NCI-H1694 (cell line): ENCODE data around the gene KIAA0930.
"Not testable (repeated sequence)": the region's sequence is repeated elsewhere in the genome, so short reads cannot be mapped to it uniquely, and the experiment has no call there.

Experiments used
- DNase-seq: peaks from one replicate; lab custom pipeline; 2025; lab: John Stamatoyannopoulos, UW

The KIAA0930 gene

DNA sequence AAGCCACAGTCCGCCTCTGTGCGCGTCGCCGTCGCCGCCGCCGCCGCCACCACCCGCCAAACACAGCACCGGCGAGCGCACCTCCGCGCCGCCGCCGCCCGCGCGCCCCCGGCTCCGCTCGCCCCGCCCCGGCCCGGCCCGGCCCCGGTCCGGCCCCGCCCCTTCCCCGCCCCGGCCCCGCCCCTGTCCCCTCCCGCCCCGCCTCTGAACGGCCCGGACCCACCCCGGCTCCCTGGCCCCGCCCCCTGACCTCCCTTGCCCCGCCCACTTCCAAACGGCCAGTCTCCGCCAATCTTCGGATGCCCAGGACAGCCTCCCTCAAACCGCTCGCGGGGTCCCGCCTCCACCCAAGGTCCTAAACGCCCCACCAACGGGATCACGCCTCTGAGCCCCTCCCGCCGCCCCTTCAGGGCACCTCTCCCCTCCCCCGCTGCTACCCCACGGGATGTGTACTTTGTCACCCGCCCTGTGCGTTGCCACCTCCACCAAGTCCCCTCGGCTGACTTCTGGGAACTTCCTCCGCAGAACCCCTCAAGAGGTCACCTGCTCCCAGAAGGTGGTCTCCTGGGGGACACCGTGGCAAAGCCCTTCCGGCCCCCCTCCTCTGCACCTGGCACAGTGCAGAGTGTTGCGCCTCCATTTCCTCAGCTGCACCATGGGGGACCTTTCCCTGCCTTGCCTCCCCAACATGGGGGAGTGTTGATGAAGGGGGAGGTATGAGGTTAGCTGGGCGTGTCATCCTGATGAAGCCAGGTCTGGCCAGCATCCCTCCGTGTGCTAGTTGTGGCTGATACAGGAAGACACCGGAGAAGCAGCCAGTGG, at the start of gene KIAA0930:
KIAA0930 (minus strand) TSS at position 85 of the 822 bp plus-strand sequence. CDS start 191 bp downstream, outside the sequence.
- DNase-seq: no peak

DNA sequence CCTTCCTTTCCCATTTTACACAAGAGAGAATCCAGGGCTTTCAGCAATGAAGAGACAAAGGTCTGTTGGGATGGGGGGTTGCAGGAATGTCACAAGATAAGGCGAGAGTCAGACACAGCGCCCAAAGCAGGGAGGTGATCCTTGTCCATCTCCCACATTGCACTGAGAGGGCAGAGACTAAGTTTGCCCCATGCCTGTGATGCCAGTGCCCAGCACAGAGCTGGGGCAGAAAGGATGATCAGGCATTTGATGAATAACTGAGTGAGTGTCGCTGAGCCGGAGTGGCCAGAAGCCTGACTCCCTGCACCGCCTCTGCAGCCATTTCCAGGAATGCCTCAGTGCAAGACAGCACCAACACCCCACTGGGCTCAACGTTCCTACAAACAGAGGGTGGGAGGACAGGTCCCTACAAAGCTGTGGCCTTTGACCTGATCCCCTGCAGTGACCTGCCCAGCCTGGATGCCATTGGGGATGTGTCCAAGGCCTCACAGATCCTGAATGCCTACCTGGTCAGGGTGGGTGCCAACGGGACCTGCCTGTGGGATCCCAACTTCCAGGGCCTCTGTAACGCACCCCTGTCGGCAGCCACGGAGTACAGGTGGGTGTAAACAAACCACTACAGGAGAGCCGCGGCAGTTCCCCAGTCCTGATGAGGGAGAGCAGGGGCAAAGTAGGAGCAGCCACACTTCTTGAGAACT, 46.3 kb upstream of the KIAA0930 start:
- DNase-seq: no peak

DNA sequence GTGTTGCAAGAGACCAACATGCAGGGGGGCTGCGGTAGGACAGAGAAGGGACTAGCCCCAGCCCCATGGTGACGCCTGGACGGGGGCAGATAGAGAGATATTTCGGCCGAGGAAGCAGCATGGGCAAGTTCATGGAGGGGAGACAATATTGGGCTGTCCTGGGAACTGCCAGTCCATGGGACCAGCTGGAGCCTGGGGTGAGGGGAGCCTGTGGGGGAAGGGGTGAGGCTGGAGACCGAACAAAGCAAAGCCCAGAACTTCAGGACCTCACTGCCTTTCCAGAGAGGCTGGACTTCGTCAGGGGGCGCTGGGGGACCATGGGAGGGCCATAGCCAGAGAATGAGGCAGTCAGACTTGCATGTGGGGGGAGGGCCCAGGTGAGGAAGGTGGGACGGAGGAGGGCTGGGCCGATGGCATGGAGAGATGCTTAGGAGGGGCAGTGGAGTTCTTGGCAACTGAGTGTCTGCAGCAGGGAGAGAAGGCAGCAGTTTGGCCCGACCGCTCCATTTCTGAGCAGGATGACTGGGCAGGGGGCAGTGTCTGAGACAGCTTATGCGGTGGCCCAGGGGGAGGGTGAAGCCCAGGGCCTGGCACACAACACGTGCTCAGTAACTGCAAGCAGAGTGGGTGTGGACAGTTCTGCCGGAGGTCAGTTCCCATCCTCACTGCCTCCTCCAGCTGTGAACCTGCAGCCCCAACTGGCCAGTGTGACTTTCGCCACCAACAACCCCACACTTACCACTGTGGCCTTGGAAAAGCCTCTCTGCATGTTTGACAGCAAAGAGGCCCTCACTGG, 44.8 kb upstream of the KIAA0930 start:
- DNase-seq: no peak

DNA sequence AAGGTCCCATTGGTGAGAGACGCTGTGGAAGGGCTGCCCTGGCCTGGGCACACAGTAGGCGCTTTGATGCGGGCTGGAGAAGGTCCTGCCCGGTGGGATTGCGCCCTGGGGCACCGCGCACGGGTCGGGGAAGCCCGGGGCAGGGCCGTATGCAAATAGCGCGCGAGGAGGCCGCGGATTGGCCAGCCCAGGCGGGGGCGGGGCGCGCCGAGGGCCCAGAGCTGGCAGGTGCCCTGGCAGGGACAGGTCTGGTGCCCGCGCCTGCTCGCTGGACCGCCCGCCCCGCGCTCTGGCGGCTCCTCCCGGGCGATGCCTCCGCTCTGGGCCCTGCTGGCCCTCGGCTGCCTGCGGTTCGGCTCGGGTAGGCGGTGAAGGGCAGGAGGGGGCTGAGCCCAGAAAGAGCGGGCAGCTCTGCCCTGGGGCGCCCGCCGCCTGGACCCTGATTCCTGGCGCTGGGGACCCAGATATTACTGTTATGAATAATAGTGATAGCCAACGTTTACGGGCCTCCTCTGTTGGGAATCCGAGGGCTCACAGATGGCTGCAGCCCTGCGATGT, 44.1 kb upstream of the KIAA0930 start, which contains the start of gene UPK3A:
UPK3A (plus strand) TSS at position 245 of the 558 bp plus-strand sequence; CDS start at position 310, 65 bp downstream.
- DNase-seq: no peak

DNA sequence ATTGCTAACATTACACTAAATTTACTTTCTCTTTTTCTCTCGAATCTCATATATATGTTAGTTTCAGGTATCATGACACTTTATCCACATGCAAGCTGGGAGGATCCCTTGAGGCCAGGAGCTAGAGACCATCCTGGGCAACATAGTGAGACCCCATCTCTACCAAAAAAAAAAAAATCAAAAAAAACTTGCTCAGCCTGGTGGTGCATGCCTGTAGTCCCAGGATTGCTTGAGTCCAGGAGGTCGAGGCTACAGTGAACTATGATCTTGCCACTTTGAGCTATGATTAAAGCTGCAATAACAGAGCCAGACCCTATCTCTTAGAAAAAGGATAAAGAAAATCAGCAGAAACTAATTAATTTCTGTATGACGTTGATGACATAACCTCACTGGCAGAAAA, 40.3 kb upstream of the KIAA0930 start:
- DNase-seq: no peak

DNA sequence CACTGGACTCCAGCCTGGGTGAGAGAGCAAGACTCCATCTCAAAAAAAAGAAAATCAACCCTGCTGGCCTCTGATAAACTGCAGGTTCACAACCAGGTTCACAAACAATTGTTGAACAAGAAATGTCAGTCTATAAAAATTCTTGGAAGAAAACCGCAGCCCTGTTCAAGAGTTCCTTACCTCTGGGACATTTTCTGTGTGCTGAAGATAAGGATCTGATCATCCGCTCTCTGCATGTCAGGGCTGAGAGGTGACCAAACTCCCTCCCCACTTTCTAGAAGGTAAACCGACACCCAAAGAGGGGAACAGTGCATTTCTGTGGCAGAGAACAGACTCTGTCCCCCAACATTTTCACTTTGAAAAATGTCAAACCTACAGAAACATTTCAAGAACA, 39.9 kb upstream of the KIAA0930 start:
- no peak for DNase-seq

DNA sequence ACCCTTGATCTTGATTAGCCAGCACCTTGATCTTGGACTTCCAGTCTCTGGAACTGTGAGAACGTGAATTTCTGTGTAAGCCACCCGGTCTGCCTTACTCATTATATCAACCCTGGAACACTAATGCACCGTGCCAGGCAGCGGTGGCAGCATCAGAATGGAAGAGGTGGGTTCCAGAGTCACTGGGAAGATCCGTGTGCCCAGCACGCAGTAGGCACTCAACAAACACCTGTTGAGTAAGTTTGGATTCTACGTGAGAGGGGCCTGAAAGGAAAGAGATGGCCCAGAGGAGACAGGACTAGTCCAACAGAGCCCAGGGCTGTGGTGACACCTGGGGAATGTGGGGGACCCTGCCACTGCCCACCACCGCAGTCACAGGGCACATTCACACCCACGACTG, 37.4 kb upstream of the KIAA0930 start:
- DNase-seq: no peak

DNA sequence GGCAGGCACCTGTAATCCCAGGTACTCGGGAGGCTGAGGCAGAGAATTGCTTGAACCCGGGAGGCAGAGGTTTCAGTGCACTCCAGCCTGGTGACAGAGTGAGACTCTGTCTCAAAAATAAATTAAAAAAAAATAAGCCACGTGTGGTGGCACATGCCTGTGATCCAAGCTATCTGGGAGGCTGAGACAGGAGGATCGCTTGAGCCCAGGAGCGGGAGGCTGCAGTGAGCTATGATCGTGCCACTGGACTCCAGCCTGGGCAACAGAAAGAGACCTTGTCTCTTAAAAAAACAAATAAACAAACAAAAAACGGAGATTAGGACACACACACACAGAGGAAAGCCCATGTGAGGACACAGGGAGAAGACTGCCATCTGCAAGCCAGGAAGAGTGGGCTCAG, 37.0 kb upstream of the KIAA0930 start:
- not testable (repeated sequence) for DNase-seq

DNA sequence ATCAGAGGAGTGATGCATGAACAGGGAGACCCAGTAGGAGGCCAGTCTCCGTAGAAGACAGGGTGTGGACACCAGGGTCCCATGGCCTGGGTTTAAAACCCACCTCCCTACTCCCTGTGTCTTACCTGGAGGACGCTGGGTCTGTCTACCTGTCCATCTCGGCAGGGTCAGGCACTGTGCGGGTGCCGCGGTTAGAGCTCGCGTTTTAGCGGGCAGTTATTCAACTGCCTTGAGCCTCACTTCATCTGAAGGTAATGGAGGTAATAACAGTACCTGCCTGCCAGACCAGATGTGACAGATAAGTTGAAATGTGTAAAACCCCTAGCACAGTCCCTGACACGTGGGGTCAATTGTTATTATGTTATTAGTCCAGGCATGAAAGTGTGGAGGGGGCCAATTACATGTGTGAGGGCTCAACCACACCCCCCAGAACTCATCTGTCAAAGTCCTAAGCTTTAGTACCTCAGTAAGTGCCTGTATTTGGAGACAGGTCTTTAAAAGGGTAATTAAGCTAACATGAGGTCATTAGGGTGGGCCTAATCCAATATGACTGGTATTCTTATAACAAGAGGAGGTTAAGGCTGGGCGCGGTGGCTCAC, 35.9 kb upstream of the KIAA0930 start:
- DNase-seq: no peak

DNA sequence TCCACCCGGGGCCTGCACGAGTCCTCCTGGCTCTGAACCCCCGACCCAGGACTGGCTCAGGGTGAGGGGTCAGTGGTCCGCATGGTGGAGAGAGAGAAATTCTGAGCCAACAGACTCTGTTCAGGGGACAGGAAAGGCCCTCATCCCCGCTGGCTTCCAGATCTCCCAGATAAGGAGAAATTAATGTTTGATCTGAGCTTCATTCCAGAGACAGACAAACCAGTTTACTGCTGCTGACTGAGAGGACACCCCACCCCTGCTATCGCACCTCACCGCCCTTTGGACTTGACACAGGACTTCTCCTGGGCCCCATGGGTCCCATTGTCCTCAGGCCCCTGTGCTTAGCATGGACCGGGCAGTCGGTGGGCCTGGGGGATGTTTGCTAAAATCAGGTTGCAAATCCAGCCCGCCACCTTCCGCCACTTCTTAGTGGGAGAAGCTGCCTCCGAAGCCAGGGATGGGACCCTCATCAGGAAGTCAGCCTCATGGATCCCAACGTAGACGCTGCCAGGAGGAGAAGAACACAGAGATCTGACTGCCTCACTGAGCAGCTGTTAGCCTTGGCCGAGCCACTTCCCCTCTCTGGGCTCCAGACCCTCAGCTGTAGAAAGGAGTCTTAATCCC, 32.9 kb upstream of the KIAA0930 start:
- no peak for DNase-seq

DNA sequence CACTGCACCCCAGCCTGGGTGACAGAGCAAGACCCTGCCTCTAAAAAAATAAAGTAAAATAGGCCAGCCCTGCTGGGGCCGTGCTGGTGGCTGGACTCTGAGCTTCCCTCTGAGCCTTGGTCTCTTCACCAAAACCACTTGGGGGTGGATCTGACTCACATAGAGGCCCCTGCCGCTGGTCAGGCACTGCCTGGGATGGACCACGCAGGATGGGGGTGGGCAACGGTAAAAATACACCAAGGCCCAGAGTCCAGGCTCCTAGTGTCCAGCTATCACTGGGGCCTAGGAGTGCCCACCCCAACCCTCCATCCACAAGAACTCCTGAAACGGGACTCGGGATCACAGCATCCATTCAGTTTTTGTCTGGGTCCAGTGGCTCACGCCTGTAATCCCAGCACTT, 31.8 kb upstream of the KIAA0930 start:
- DNase-seq: no peak

DNA sequence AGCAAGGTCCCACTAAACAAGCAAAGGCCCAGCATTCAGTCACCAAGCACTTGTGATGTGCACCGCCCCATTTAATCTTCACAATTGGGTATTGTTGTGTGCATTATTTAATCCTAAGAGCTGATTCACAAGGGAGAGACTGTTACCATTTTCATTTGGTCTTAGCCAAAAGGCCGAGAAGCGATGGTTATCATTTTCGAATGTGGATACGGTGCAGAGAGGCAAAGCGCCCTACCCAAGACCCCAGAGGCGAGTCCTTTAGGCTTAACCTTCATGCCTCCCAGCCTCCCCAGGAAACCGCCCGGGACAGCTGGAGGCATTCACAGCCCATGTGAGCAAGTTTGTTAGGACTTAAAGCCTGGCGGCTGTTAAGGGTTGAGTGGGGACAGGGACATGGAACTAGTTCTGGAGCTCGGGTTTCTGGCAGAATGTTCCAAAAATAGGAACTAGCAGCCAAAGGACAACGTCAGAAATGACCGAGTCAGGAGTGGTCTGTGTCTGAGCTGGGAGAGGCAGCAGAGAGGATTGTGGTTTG, 31.0 kb upstream of the KIAA0930 start:
- no peak for DNase-seq

DNA sequence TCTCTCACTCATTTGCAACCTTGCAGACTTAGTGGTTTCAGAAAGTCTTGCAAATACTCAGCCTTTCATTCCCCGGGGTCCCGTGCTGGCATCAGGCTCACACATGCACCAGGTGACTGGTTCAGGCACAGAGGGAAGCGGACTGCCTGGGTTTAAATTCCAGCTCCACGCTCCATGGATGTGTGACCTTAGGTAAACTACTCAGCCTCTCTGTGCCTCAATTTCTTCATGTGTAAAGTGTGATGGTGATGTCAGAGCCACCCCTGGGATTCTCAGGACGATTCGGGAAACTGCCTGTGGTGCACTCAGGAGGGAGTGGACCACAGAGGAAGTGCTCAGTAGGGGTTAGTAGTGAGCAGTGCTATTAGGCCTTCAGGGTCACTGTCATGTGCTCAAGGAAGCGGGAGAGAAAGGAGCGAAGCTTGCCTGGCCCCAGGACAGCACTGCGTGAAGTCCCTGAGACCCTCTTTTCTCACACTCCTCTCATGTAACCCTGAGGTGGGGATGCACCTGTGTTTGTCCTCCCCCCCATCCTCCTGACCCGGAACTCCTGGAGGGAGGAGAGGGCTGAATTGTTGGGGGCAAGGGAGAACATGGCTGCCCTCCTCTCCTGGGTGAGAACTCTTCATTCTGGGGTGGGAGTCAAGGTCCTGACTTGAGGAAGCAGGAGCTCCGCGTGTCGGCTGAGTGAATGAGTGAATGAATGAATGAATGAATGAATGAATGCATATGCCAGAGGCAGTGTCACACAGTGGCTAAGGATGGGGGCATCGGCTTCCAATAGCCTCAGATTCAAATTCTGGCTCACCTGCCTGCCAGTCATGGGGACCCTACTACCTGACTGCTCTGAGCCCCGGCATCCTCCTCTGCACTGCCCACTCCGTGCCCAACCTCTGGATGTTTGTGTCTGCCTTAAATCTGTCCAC, 29.7 kb upstream of the KIAA0930 start:
- no peak for DNase-seq

DNA sequence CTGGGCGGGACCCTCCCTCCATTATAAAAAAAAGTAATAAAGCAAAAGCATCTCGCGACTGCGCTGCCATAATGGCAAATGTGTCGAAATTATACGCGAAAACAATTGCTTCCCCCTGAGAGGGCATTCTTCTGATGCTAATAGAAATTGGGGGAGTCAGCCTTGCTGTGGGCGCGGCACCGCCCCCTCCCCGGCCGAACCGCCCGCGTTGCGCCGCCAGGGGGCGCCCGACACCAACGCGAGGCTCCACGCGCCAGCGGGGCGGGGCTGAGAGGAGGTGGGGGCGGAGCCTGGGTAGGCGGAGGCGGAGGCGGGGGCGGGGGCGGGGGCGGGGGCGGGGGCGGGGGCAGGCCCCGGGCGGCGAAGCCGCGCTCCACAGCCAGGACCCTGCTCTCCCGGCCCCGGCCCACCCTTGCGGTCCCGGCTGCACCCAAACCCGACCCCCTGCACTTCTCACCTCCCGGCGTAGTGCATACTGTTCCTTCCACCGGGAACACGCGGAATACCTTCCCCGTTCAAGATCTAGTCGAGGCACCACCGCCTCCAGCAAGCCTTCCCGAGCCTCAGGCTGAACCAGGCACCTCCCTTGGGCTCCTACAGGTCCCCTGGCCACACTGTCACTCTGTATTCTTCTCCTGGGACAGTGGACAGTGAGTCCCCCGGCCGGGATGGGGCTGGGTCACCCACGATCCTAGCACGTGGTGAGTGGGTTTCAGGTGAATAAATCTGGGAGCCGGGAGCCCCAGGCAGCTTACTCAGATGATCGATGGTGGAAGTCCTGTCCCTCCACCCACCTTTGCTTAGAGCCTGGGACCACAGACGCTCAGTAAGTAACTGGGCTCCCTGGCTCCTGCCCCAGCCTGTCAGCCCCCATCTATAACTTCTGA, 28.5 kb upstream of the KIAA0930 start:
- DNase-seq: peak; percentile 40

DNA sequence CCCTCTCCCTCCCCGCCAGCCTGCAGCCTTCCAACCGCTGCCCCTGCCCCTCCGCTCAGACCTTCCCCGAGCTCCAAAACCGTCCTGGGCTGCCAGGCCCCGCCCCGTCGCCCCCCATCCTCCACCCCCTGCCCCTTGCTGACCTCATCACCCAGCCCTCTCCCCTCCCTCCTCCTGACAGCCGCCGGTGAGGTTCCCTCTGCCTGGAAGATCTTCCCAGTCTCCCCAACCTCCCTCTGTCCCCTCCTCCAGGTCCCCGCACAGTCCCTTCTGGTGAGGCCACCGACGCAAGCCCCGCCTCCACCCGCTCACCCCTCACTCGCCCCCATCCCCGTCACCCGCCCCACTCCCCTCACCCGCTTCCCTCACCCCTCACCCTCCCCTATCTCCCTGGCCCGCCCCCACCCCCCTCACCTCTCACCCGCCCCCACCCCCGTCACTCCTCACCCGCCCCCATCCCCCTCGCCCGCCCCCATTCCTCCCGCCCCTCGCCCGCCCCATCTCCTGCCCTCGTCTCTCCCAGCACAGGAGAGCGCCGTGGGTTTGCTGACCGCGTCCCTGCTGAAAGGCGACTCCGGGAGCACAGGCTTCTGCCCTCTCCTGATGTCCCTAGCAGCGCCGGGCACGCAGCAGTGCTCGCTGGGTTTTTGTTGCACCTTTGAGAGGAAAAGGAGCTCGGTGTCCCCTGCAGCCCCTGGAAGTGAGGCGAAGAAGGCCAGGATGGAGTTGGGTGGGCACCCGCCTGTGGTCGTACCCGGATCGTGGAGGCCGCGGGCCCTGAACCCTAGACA, 27.7 kb upstream of the KIAA0930 start:
- DNase-seq: peak; percentile 40

DNA sequence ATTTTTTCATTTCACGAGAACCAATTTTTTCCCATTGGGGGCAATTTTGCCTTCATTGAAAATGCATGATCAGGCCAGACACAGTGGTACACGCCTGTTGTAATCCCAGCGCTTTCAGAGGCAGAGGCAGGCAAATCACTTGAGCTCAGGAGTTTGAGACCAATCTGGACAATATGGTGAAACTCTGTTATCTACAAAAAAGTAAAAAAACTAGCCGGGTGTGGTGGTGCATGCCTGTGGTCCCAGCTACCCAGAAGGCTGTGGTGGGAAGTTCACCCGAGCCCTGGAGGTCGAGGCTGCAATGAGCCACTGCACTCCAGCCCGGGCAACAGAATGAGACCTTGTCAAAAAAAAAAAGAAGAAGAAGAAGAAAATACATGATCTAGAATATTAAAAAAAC, 24.8 kb upstream of the KIAA0930 start:
- DNase-seq: no peak

DNA sequence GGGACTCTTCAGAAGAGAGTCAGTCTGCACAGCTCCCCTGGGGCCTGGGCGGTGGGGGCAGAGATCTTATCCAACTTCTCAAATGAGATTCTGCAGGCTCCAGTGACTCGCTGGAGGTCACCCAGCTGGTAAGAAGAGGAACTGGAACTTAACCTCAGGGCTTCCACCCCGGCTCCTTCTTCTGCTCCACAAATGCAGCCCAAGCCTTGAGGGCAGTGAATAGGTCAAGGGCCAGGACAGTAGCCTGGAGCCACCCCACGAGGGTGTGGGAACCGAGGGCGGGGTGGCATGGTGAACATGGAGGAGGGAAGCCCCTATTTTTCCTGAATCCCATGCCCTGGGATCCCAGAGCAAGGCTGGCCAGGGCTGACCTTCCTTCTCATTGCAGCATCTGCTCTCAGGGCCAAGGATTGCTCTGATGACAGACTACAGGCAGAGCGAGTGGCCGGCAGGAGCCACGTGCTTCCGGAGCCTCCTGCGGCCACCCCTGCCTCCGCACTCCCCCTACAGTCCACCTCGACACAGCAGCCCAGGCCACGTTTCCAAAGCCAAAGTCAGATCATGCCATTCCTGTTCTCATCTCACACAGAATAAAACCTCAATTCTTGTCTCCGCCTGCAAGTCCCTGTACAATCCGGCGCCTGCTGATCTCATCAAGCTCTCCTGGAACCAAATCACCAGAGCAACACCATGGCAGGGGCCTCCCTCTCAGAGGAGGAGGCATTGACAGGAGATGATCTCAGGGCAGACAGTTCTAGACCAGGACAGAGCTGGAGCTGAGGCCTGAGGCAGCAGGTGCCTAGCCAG, 23.0 kb upstream of the KIAA0930 start:
- DNase-seq: no peak
